Amniotic stem cell (primary cell): ENCODE data around the gene TTC9B.

ENCODE experiments used
- DNase-seq: peaks from one replicate; lab custom pipeline; 2025; lab: John Stamatoyannopoulos, UW

TTC9B gene

DNA sequence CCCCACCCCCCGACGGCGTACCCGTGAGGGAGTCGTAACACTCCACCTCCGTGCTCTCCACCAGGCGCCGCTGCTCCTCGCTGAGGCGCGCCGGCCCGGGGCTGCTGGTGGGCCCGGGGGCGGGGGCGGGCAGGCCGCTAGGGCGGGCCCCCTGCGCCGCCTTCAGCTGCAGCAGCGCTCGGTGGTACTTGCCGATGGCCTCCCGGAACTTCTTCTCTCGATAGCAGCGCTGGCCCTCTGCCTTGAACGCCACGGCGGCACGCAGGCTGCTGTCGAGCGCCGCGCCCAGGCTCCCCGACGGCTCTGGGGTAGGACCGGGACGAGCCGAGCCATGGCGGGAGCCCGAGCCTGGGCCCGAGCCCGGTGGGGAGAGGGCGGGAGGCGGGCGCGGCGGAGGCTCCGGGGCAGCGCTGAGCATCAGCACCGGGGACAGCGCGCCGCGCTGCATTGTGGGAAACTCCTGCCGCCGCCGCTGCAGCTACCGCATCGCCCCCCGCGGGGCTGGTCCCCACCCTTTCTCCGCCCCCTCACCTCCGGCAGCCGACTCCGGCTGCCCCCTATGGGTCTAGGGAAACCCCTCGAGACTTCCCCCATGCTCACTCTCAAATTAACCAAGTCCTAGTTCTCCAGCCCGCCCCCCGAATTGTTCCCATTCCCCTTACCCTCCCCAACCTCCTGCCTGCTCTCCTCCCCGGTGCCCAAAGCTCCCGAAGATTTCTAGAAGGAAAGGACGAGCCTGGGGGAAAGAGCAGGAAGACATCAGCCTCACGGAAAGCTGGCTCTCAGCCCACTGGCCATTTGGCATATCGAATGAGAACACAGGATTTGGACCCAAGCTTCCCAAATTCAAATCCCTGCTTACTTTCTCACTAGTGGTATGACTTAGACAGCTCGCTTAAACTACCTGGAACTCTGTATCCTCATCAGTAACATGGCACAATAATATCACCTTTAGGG lies at the start of gene TTC9B:
Gene TTC9B (minus strand): TSS at position 451 of the 957 bp plus-strand sequence. CDS start 3 bp downstream, at position 448.
- no peak for DNase-seq

DNA sequence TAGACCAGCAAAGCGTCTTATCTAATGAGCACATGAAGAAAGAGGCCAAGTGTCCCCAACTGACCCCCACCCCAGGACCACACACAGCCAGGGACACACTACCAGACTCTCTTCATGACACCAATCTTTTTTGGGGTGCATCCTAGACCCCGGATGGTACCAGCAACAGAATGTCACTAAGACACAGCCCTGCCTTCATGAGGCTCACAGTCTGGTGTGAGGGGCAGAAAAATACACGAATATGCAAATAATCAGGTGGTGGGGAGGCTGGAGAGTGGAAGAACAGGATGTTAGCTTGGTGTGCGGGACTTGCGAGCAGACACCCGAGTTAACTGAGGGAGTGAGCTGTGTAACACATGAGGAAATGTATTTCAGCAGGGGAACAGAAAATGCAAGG lies 49.4 kb upstream of the TTC9B start:
- no peak for DNase-seq

DNA sequence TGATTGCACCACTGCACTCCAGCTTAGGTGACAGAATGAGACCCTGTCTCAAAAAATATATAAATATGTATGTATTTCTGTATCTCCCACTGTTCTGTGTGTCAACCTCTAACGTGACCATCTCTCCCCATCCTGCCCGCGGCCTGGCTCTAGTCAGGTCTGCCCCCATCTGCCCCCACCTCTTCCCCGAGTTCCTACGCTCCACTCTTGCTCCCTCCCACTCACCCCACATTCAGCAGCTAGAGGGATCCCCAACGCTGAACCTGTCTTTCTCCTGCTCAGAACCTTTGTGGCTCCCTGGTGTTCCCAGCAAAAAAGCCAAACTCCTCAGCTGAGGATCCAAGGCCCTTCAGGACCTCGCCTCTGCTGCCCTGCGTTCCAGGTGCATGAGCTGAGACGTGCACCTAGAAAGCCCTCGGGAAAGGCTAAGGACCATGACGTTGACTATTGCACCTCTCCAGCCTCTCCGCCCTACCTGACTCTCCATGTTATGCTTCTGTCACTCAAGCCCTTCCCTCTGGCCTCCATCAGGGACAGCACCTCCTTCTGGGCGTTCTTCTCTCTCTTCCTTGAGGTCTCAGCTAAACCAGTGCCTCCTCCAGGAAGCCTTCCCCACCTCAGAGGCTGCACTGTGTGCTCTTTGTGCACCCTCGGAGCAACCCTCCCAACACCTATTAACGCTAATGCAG lies 48.9 kb upstream of the TTC9B start:
- no peak for DNase-seq

DNA sequence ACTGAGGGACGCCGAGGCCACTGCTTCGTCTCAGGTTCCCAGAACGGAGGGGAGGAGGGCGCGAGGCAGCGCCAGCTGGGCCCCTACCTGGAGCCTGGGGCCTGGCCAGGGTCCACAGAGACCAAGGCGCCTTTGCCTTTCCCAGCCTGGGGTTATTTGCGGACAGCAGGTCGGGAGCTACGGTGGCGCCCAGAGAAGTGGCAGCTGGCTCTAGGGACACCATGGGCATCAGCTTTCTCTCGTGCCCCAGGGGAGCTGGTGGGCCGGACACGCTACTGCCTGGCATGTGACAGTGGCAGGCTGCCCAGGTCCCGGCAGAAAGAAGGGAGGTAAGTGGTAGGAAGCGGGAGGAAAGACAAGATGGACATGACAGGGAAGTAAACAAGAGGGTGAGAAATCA lies 47.9 kb upstream of the TTC9B start:
- DNase-seq = no peak

DNA sequence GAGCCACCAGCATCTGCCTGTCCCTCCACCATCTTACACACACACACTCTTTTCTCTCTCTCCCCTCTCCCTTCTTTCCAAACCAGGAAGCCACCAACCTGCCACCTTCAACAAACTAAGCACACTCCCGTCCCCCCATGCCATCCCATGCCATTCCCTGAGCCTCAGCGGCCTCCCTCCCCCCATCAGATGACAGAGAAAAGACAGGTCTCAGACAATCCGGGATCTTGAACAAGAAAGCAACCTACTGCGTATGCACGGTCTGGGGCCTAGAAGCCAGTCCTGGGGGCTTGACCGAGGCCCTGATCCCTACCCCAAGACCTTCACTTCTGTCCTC lies 47.5 kb upstream of the TTC9B start:
- DNase-seq = no peak

DNA sequence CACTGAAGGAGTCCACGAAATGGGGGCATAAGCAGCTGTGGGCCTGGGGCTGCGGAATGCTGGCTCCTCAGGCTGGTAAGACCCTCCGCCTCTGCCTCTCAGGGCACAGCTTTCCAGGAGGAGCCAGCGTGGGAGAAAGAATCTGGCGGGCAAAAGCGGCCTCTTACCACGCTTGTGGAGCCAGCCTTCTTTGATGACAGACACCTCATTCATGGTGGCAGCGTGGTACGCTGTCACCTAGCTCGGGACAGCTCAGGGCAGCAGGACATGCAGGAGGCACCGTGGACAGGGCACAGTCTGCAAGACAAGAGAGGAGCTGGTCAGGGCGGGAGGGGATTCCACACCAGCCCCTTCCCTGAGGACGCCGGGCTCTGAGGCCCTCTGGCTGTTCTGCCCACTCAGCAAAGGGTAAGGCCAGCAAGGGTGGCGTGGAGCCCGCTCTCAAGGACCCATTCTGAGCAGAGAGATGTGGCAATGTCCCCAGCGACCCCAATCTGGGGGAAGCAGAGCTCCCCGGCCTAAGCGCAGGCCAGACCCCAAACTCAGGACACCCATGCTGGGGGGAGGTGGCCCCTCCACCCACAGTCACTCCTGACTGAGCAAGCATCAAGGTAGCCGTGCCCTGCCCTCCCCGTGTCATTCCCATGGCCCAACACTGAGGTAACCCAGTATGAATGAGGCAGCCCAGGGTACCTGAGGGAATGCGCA lies 47.0 kb upstream of the TTC9B start:
- no peak for DNase-seq

DNA sequence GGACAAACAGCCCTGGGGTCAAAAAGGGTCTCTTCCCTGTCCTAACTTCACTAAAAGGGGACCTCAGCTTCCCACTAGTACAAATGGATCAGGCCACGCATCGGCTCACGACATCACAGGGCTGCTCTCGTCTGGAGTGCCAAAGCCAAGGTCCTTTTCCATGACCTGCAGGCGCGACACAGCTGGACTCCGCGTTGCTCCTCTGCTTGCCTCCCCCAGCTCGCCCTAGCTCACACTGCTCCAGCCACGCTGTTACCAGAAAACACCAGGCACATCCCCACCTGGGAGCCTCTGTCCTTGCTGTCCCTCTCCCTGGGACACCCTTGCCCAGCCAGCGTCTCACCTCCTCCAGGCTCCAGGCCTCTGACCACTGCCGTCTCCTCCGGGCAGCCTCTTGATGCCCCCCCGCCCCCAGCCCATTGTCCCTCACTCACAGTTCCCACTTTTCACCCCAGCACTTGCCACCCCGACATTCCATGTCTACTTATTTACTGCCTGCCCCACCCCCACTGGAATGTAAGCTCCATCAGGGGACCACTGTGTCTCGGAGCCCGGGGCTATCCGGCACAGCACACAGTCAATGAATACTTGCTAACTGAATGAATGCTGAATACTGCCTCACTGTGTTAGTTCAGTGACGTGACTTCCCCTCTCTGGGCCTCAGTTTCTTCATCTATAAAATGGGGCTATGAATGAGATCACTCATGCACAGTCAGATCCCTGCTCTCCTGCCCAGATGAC lies 46.3 kb upstream of the TTC9B start:
- no peak for DNase-seq

DNA sequence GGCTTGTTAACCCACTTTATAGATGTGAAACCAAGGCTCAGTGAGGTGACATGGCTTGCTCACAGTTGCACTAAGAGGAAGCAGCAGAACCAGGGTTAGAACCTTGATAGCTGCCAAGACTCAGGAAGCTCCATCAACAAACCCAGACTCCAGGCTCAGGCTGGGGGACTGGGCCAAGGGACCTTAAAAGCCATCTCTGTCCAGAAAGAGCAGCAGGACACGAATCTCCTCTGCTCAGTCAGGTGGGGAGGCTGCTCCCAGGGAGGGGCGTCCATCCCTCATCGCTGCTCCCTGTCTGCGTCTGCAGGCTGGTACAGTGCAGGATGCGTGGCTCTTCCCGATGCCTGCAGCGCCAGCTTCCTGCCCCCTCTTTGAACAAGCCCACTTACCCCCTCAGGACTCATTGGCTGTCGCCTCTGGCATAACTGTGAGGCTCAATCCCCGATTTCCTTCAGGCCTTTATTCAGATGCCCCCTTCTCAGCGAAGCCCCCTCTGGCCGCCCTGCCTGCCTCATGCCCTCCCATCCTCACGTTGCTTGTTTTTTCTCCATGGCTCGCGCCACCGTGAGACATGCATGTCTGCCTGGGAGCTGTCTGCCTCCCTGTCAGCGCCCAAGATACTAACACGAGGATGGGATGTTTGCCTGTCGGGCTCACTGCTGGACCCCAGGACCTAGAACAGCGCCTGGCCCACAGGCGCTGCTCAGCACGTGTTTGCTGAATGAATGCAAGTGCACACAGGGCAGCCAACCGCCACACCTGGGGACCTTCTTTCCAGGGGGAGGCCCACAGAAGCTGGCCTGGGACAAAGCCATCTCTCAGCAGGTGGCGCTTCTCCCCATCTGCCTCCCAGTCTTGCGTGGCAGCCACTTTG lies 45.5 kb upstream of the TTC9B start:
- no peak for DNase-seq

DNA sequence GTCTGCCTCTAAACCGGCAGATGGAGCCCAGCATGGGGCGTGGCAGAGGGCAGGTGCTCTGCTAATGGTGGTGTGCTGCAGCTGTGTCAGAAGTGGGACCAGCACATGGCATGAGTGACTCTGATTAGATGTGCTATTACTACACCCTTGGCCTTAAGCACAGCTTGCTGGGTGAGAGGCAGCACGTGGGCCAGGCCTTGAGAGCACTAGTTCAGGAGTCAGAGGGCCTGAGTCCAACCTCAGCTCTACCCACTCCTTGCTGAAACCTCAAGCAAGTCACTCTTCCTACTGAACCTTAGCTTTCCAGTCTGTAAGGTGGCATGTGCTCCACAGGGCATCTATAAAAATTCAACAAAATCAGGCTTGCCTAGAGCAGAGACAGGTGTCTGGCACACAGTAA lies 44.2 kb upstream of the TTC9B start:
- no peak for DNase-seq

DNA sequence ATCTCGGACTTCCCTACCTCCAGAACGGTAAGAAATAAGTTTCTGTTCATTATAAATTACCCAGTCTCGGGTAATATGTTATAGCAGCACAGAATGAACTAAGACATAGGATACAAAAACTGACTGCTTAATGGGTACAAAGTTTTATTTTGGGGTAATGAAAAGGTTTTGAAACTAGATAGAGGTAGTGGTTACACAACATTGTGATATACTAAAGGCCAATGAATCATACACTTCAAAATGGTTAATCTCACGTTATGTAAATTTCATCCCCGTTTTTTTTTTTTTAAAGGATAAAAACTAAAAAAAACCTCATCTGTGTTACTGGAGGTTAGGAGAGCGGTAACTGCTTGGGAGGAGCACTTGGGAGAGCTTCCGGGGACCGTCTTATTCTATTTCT lies 43.4 kb upstream of the TTC9B start:
- DNase-seq = no peak

DNA sequence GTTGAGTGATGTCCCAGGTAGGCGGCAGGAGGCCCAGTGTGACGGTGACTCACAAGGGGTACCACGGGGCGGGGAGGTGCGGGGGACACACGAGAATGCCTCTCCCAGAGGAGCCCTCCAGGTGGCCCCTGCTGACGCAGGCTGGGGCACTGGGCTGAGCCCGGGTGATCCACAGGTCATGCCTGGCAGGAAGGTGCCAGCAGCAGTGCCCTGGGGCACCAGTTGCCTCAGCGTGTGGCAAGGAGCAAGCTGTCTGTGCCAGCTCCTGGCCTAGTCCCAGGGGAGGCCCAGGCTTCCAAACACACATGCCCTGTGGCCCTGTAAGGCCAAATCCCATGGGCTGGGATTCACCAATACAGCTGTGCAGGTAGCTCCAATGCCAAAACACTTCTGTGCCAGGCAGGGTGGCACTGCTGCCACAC lies 38.9 kb upstream of the TTC9B start:
- no peak for DNase-seq

DNA sequence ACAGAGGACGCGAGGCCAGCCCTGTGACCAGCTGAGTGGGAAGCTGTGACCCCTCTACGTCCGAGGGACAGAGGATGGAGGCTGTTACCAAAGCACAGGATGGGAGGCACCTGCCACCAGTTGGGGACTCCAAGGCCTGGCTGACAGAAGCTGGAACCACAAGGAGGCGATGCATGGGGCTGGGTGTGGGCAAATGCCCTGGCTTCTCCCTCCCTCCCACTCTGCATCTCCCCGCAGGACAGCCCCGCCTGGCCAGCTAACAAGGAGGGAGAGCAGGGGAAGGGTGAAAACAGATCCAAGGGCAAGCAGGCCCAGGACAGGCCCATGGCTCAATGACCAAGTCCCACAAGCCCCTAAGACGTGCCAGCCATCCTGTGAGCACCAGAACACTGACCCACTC lies 38.3 kb upstream of the TTC9B start:
- no peak for DNase-seq

DNA sequence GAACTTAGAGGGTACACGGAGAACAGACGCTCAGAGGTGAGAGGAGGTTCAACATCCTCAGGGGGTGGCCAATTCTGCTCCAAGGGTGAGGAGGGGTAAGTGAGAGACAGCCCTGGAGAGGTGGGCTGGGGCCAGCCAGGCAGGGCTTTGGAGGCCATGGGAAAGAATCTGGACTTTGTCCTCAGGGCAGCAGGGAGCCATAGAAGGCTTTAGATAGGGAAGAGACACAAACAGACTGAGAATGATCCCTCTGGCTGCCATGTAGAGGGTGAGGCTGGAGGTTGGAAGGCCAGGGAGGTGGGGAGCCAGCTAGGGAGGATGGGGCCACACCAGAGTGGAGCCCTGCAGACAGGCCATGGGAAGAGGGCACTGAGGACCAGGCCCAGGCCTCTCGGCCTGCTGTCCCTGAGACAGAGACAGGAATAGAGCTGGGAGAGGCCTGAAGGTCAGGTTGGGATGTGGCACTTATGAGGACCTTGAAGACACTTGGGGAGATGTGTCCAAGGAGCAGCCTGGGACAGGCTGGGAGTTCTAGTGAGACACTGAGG lies 37.5 kb upstream of the TTC9B start:
- no peak for DNase-seq

DNA sequence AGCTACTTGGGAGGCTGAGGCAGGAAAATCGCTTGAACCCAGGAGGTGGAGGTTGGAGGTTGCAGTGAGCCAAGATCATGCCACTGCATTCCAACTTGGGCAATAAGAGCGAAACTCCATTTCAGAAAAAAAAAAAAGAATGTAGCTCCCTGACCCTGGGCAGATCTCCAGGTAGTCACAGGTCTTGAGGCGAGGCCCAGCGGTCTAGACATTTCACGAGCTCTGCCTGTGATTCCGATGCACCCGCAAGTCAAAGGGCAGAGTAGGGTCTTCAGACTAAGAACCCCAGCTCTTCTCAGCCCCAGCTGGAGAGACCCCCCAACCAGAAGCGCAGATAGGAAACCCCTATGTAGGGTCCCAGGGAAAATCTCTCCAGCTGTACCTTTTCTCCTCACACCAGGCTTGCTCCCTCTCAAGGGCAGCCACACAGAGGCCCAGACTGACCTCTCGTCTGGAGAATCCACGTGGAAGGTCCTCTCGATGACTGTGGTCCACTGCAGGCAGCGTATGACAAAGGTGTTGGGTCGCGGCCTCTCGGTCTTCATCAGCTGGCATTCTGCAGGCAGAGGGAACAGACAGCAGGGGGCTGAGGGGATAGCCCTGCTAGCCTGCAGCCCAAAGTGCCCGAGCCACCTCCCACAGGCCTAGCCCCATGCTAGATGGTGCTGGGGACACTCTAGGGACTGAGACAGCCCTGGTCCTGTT lies 36.7 kb upstream of the TTC9B start:
- DNase-seq = no peak

DNA sequence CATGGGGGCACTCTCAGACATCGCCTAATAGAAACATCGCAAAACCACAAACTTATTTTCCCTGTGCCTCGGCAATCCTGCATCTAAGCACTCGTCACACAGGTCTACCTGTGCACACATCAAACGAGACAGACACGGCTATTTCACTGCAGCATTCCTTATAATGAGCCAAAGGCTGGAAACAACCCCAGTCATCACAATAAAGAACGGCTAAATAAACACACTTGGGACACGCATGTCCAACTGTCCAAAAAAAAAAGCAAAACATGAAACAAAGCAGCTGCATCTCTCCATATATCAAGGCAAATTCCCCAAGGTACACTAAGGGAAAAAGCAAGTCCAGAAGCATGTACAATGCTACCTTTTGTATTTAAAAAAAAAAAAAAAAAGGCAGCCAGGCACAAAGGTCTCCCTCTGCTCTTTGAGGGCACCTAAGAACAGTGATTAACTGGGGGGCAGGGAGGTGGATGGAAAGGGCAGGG lies 35.5 kb upstream of the TTC9B start:
- DNase-seq = no peak

DNA sequence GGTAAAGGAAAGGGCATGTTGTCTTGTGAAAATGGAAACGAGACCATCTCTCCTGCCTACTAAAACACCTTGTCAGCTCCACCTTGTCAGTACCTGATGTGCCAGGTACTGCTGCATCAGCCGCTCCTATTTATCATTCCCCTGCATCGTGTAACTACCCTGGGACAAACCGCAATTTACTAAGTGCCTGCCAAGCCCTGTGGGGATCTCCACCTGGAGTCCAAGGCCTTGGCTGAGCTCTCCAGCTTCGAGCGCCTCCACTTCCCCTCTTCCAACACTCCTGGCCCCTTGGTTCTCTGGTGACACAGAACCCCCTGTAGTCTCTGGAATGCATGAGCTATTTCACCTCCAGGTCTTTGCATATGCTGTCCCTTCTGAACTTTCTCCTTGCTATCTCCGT lies 34.2 kb upstream of the TTC9B start:
- no peak for DNase-seq

DNA sequence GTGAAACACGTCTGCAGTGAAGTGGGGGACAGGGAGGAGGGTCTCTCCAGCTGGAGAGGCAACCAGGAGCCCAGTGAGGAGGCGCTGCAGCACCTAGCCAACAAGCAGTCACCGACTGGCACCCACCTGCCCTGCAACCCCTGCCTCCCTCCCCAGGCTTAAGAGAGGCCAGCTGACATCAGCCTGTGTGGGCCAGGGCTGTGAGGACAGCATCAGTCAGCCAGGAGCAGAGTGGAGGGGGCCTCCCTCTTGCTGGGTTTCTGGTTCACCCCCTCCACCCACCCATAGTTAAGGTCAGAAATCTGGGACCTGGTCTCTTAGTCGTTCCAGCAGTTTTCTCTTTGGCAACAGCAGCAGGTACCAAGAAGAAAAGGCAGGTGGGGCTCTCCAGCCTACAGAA lies 33.8 kb upstream of the TTC9B start:
- no peak for DNase-seq

DNA sequence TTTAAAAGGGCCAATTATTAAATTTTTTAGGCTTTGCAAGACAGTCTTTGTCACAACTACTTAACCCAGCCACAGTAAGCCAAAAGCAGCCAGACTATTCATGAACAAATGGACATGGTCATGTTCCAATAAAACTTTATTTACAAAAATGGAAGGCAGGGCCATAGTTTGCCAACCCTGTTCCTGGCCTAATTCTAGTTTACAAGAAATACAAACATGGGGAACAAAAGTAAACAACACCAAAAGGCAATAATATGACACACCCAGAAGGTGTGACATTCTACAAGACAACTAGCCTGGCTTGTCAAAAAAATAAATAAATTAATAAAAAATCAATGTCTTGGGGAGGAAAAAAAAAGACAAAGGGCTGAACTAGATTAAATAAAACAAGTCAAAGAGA lies 33.1 kb upstream of the TTC9B start:
- no peak for DNase-seq

DNA sequence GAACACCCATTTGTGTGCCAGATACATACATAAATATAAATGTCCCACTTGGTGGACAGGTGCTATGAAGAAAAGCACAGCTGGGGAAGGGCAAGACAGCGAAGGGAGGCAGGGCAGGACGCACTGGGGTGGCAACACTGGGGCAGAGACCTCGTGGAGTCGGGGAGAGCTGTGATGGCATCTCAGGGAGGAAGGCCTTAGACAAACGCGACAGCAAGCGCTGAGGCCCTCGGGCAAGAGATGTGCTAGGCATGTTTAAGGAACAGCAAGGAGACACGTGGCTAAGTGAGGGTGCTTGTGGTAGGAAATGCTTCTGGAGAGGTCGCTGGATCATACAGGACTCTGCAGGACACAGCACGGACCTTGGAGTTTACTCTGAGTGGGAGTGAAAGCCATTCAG lies 31.6 kb upstream of the TTC9B start:
- no peak for DNase-seq

DNA sequence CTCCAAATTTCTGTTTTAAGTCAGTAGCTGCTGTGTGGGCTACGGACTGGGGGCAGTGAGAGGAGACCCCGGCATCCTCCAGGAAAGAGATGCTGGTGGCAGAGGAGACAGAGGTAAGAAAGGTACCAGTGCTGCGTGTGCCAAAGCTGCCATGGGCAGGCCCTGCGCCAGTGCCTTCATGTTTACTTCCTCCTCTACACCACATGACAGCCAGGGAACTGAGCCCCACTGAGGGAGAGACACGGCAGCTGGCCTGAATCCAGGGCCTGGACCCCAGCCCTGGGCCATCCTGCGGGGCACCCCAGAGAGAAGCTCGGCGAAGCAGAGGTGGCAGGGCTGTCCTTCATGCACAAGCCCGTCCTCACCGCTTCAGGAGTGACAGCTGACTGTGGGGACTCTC lies 31.0 kb upstream of the TTC9B start:
- DNase-seq = no peak
